HG03066 (cell line): ENCODE data around the gene SGTA.

Experiments used
- ATAC-seq: cut with Tn5 transposase; IDR thresholded peaks from one replicate; pipeline ENCODE4 v1.9.1; 2021; ENCODE audit warnings: low read depth; ENCODE audit not compliant: unreplicated experiment

Gene SGTA

GRCh38 chr19:2810141-2811091 lies 27.3 kb upstream of the SGTA start:
- ATAC-seq: no peak

DNA sequence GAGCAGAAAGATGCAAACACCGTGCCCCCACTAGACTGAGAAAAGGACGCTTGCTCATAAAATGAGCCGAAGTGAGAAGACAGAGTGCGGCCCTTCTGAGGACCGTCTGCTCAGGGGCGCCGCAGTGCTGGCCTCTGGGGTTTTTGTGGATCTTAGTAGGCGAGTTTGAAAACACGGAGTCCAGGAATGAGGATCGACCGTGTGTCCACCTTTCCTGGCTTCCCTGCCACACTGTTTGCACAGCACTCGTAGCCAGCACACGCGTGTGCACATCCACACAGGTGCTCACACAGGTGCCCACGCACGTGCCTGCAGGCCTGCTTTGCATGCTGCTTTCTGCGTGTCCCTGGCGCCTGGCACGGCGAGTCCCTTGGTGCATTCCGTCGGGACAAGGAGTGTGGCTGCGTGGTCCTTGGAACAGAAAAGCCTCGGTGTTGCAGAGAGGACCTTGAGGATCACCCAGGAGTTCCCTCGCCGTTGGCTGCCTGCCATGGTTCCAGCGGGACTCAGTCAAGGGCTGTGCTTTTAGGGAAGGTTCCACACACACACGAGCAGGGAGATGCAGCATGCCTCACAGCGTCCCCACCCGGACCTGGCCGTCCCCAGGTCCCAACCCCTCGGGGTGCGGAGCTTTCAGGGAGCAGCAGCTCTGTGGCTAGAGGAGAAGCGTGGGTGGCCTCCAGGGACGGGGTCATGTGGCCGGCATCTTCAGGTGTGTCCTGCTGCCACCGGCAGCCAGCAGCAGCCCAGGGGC lies 26.5 kb upstream of the SGTA start:
- ATAC-seq: no peak

GRCh38 chr19:2808129-2808941 lies 25.3 kb upstream of the SGTA start:
- ATAC-seq: no peak

GRCh38 chr19:2807379-2808128 lies 24.5 kb upstream of the SGTA start:
- ATAC-seq: no peak

DNA sequence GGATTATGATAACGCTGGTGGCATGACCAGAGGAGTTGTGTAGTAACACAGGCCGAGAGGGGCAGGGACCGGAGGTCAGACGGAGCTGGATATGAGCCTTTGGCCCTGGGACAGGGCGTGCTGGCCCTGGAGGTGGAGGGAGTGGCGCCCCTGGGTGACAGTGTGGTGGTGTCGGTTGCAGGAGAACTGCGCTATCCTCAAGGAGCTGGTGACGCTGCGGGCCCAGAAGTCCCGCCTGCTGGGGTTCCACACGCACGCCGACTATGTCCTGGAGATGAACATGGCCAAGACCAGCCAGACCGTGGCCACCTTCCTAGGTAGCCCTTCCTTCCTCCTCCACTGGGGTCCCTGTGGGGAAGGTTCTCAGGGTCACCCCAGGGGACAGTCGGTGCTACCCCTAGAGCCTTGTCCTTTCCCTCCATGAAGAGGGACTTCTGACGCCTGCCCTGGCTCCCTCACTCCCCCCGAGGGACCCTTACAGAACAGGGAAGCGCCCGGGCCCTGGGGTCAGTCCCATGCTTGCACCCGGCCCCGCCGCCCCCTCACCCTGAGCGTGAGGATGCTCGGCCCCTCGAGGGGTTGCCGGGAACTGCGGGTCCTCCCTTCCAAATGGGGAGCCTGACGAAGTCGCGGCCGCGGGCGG lies 23.8 kb upstream of the SGTA start:
- no peak for ATAC-seq

- no peak for ATAC-seq
These were observed 23.0 kb upstream of the SGTA start for GRCh38 chr19:2805991-2806649.

- ATAC-seq: no peak
These were observed 22.3 kb upstream of the SGTA start for GRCh38 chr19:2805261-2805900.

GRCh38 chr19:2804156-2805004 lies 21.3 kb upstream of the SGTA start:
- ATAC-seq: no peak

GRCh38 chr19:2803486-2804155 lies 20.5 kb upstream of the SGTA start:
- no peak for ATAC-seq

DNA sequence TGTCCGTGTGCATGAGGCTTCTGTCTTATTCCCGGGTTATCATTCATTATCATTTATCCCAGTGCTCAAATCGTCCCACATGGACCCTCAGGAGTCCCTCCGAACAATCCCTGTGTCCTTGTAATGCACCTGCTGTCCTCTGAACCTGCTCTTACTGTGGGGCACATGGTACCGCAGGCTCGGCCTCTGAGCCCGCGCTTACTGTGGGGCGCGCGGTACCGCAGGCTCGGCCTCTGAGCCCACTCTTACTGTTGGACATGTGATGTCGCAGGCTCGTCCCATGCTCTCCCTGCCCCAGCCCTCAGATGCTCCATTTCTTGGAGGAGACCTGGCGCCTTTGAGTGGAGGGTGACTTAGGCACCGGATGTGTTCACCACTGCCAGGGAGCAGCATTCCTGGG lies 19.8 kb upstream of the SGTA start:
- no peak for ATAC-seq

- ATAC-seq: no peak
These were observed 17.4 kb upstream of the SGTA start for GRCh38 chr19:2800506-2800905.

DNA sequence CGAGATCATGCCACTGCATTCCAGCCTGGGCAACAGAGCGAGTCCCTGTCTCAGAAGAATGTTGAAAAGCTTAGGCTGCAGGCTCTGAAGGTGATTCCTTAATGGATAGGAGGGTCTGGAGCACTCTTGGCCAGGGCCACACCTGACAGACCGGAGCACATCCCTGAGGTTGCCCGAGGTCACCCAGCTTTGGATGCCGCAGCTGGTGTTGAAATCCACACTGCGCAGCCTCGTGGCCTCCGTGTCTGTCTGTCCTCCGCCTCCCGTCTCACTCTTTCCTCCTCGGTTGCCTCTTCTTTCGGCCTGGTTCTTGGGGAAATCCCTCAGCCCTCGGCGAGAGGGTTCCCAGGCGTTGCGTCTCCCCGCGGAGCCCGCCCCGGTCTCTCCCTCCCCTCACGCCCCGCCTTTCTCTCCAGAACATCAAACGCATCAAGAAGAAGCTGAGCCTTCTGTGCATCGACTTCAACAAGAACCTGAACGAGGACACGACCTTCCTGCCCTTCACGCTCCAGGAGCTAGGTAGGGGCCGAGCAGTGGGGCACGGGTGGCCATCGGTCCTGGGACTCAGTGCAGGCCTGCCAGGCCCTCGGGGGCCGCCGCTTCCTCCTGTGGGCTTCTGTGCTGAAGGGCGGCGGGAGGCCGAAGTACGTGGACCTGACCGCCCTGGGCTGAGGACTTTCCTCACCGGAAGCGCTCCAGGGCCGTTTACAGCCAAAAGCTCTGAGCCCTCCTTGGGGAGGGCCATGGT lies 16.4 kb upstream of the SGTA start:
- no peak for ATAC-seq

DNA sequence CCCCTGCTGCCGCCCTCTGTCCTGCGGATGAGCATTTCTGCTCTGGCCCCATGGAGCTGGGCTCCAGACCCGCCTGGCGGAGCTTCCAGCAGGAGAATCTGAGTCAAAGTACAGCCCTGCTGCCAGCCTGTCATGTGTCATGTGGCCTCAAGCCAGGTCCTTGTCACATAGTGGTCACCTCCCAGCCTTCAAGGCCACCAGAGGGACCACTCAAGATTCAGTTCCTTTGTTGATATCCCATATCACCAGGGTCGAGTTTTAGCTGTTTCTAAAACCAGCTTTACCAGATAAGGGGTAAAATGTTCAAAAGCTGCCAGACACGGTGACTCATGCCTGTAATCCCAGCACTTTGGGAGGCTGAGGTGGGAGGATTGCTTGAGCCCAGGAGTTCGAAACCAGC lies 15.7 kb upstream of the SGTA start:
- no peak for ATAC-seq

DNA sequence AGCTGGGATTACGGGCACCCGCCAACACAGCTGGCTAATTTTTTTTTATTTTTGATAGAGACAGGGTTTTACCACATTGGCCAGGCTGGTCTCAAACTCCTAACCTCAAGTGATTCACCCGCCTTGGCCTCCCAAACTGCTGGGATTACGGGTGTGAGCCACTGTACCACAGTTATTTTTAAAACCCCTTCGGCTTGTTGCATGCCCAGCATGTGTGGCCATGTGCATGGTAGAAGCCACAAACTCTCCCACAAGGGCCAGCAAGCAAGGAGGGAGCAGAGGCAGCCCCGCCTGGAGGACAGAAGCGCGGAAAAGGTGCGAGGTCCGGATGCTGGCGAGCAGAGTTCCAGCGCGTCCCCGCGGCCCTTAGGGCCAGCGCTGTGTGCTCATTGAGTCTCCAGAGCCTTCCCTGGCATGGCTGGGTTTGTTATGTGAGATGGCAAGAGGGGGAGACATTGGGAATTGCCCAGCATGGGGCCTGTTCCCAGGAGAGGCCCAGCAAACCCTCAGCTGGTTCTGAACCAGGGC lies 15.1 kb upstream of the SGTA start:
- ATAC-seq: no peak

GRCh38 chr19:2797280-2797679 lies 14.2 kb upstream of the SGTA start:
- ATAC-seq: no peak

DNA sequence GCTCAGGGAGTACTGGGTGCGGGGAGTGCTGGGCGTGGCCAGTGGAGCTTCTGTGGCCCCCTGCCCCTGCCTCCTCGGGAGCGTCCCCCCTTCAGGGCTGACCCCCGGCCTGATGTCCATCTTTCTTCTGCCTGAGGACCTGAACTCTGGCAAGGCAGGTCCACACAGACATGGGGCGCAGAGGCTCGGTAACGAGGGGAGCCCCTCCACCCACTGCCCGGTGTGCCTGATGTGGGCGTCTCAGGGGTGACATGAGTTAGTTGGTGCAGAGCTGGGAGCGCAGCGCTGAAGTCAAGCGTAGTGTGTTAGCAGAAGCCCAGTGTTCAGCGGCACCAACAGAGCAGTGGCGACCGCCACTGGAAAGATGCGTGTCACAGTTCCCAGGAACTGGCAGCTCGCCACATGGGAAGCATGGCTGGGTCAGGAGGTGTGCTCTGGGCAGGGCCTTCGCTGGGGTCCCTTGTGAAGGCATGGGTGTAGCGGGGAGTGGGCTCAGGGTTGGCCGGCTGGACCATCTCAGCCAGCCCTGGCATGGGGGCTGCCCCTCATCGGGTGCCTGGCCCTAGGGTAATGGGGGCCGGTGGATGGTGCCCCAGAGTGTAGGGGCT lies 13.7 kb upstream of the SGTA start:
- ATAC-seq: no peak
